ENCODE results near the gene ASXL2.
"Not testable (repeated sequence)": the region's sequence is repeated elsewhere in the genome, so short reads cannot be mapped to it uniquely, and the experiment has no call there.

- TF ChIP-seq, protein P1, sequence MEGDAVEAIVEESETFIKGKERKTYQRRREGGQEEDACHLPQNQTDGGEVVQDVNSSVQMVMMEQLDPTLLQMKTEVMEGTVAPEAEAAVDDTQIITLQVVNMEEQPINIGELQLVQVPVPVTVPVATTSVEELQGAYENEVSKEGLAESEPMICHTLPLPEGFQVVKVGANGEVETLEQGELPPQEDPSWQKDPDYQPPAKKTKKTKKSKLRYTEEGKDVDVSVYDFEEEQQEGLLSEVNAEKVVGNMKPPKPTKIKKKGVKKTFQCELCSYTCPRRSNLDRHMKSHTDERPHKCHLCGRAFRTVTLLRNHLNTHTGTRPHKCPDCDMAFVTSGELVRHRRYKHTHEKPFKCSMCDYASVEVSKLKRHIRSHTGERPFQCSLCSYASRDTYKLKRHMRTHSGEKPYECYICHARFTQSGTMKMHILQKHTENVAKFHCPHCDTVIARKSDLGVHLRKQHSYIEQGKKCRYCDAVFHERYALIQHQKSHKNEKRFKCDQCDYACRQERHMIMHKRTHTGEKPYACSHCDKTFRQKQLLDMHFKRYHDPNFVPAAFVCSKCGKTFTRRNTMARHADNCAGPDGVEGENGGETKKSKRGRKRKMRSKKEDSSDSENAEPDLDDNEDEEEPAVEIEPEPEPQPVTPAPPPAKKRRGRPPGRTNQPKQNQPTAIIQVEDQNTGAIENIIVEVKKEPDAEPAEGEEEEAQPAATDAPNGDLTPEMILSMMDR (IDR thresholded peaks at IDR 0.05; ENCODE audit: insufficient read depth, low read length, poor library complexity, severe bottlenecking), result not testable (repeated sequence)
- not testable (repeated sequence) for TF ChIP-seq EZH2phosphoT487 (conservative IDR thresholded peaks at IDR 0.05; ENCODE audit: low read length)
These were observed 31.3 kb upstream of the ASXL2 start for GRCh38 chr2:25909574-25909973.
